Measurements from ENCODE around the gene DGCR6L. TPM values are rescaled to one million over a fixed set of nuclear protein-coding genes. Genes with fewer than 3 reads are reported as not detected.
A peak's percentile ranks its signal among the peaks of the same experiment; 100 is the strongest.
"Not testable (repeated sequence)": the region's sequence is repeated elsewhere in the genome, so short reads cannot be mapped to it uniquely, and the experiment has no call there.

DGCR6L gene
- polyA plus RNA-seq, 4 donors: 47.2 to 80.1 (median 53.8) TPM

DNA sequence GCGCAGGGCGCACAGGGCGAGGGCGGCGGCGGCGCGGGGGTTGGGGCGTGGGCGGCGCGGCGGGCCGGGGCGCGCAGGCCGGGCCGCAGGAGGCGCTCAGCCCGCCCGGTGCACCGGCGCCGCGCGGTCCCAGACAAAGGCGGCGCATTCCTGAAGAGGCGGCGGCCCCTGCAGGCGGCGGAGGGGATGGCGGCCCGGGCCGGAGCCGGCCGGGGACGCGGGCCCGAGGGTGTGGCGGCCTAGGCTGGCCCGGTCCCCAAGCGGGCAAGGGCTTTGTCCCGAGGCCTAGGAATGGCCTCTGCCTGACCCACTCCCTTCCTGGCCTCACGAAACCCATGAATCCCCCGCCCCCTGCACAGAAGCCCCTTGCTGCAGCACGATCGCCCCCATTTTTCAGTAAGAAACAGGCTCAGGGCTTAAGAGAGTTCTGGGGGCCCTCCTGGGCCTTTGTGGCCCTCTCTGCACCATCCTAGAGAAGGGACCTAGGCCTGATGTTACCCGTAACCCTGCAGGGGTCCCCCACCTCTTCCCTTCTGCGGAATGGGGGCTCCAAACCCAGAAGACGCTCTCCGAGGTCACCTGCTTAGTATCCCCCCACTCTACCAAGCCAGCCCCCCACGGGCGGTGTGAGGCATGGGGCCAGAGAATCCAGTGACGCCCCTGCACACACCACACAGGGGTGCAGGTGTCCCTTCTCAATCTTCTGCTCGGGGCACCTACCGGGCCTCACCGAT lies 51.4 kb downstream of the DGCR6L start, which contains the start of gene RTN4R:
TSS of gene RTN4R (minus strand) at position 40 of the 734 bp plus-strand sequence. CDS start 226 bp downstream, outside the sequence.
- no peak for FAIRE-seq
- no peaks in the 10 kb centered on the region for H3K36me3 ChIP-seq (ENCODE audit: control insufficient read depth in 3 of 3, insufficient read depth in 2 of 3, low read depth in 1 of 3, low read length in 3 of 3)
- H3K27ac ChIP-seq (ENCODE audit: low read depth in 1 of 3, low read length in 2 of 3): peak within 1 kb of the TSS in 2 of 3 donors; percentile 32 to 57

DNA sequence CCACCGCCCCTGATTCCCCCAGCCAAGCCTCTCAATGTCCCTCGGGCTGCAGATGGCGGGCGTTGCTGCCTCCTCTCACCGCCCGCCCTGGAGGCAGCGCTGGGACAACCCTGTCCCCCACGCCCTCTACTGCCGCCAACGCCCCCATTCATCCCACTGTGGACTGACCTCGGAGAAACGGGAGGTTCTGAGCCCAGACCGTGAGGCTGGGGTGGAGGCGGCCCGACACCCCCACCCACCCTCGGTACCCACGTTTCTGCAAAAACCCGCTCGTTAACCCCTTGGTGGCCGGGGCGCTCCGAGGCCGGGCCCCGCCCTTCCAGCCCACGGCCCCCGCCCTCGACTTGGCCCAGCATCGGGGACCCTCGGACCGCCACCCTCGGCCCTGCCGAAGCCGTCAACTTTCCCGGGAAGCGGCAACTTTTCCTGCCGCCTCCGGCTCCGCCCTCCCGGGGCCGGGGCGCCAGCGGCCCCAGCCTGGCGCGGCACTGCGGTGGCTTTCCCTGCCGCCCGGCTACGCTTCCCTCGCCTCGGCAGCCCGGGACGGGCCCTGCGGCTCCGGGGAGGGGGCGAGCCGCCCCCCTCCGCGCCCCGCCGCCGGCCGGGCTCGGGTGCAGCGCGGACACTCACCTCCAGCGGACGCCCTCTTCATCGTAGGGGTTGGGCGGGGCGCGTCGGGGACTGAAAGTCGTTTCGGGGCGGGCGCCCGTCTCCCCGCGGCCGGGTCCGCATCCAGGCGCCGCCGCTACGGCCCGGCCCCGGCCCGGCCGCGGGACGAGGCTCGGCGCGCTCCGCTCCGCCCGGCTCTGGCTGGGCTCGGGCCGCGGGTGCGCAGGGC lies 52.2 kb downstream of the DGCR6L start:
- no peaks in the 10 kb centered on the region for H3K36me3 ChIP-seq (ENCODE audit: control insufficient read depth in 3 of 3, insufficient read depth in 2 of 3, low read depth in 1 of 3, low read length in 3 of 3)
- peak overlapping the region; percentile 17 to 71 (median 19) for H3K4me3 ChIP-seq (ENCODE audit: low read depth in 1 of 3, low read length in 3 of 3)
- peaks cover 0 to 14% (median 0%) of the 10 kb centered on the region in 3 donors for H3K4me1 ChIP-seq (ENCODE audit: control insufficient read depth in 3 of 3, insufficient read depth in 2 of 3, low read depth in 1 of 3, low read length in 2 of 3)
- peak overlapping the region in 1 of 3 donors; percentile 57 for H3K27ac ChIP-seq (ENCODE audit: low read depth in 1 of 3, low read length in 2 of 3)
- FAIRE-seq: no peak
- 1 to 2% (median 2%) methylated on average over 60 to 101 of the region's 101 CpGs for WGBS, 3 donors
- H3K9me3 ChIP-seq (ENCODE audit: control insufficient read depth in 2 of 2, insufficient read depth in 1 of 2, low read depth in 1 of 2, low read length in 1 of 2): no peaks in the 10 kb centered on the region
- peaks cover 0 to 6% (median 0%) of the 10 kb centered on the region in 3 donors for H3K27me3 ChIP-seq (ENCODE audit: control insufficient read depth in 3 of 3, insufficient read depth in 3 of 3, low read length in 3 of 3)
- DNase-seq: peak; percentile 27 to 63

More for the DNA sequence above, 51.4 kb downstream of the DGCR6L start, which contains the start of gene RTN4R:
- 17 to 43% (median 30%) methylated on average over 20 to 58 of the region's 58 CpGs for WGBS, 3 donors
- H3K9me3 ChIP-seq (ENCODE audit: control insufficient read depth in 2 of 2, insufficient read depth in 1 of 2, low read depth in 1 of 2, low read length in 1 of 2): no peaks in the 10 kb centered on the region
- peaks cover 0 to 6% (median 0%) of the 10 kb centered on the region in 3 donors for H3K27me3 ChIP-seq (ENCODE audit: control insufficient read depth in 3 of 3, insufficient read depth in 3 of 3, low read length in 3 of 3)
- peak; percentile 59 to 83 for DNase-seq
- H3K4me3 ChIP-seq (ENCODE audit: low read depth in 1 of 3, low read length in 3 of 3): peak within 1 kb of the TSS; percentile 17 to 71 (median 19)
- H3K4me1 ChIP-seq (ENCODE audit: control insufficient read depth in 3 of 3, insufficient read depth in 2 of 3, low read depth in 1 of 3, low read length in 2 of 3): peaks cover 0 to 12% (median 0%) of the 10 kb centered on the region in 3 donors

DNA sequence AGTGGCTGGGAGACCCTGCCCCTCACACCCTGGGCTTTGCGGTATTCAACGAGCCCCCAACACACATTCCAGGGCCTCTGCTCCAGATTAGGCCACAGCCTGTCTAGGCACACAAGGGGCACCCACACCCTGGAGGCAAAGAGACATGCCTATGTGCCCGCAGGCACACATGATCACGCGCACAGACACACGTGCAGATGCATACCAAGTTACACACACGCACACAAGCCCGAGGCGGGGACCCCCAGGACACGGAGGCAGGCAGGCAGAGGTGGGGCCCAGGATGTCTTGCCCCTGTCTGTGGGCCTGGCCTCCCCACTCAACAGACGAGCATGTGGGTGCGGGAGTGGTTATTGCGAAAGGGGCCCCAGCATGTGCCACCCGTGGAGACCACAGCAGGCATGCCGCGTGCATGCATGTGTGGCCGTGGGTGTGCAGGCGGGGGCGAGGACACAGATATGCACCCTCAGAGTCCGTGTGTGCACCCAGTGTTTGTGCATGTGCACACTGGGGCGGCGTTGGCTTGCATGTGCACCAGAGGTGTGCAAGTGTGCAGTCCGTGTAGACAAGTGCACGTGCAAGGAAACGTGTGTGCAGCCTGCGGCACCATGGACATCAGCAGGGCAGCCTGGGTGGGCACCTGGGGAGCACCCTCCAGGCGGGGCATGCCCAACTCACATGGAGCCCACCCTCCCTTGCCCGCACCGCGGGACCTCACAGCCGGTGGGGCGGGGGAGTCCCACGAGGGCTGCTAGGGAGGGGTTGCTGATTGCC lies 53.0 kb downstream of the DGCR6L start:
- DNase-seq; FAIRE-seq; H3K27me3 ChIP-seq (ENCODE audit: control insufficient read depth in 3 of 3, insufficient read depth in 3 of 3, low read length in 3 of 3); H3K27ac ChIP-seq (ENCODE audit: low read depth in 1 of 3, low read length in 2 of 3); H3K9me3 ChIP-seq (ENCODE audit: control insufficient read depth in 2 of 2, insufficient read depth in 1 of 2, low read depth in 1 of 2, low read length in 1 of 2); H3K36me3 ChIP-seq (ENCODE audit: control insufficient read depth in 3 of 3, insufficient read depth in 2 of 3, low read depth in 1 of 3, low read length in 3 of 3): not testable (repeated sequence)
- Histone ChIP-seq H3K4me3 (ENCODE audit: low read depth in 1 of 3, low read length in 3 of 3) (peak overlapping the region in 2 of 3 donors; percentile 17 to 71), H3K4me1 (ENCODE audit: control insufficient read depth in 3 of 3, insufficient read depth in 2 of 3, low read depth in 1 of 3, low read length in 2 of 3) (peaks cover 0 to 17% (median 0%) of the 10 kb centered on the region in 3 donors)
- 41 to 65% (median 49%) methylated on average over 33 of the region's 33 CpGs for WGBS, 3 donors

DNA sequence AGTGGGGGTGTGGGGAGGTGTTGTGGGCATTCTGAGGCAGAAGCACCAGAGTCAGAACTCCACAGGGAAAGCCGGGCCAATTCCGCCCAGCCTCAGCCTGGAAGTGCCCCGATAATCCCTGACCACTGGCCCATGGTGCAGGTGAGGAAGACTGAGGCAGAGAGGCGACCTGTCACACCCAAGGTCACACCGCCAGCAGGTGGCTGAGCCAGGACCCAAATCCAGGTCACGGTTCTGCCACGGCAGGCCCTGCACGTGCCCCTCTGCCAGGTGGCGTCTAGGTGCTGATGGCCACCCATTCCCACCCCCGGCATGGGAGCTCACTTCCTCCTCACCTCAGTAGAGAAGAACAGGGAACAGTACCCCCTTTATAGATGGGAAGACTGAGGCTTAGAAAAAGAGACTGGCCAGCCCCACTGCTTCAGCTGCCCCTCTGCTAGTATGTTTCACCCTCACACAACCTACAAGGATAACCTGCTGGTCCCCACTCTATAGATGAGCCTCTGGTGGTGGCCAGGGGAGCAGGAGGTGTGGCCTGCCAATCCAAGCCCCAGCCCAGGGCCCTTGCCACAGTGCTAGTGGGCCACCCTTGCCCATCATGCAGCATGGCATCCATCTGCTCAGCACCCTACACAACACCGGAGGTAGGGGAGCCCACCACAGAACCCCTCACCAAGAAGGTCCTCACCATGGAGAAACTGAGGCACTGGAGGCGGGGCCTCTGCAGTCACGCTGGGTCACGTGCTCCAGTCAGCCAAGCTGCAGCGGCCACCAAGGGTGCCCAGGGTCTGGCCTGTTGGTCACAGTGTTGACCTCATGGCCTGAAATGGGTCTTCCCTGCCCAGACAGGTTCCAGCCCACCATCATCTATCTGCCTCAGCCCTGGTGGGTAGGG lies 53.8 kb downstream of the DGCR6L start:
- H3K4me1 ChIP-seq (ENCODE audit: control insufficient read depth in 3 of 3, insufficient read depth in 2 of 3, low read depth in 1 of 3, low read length in 2 of 3): peaks cover 0 to 17% (median 0%) of the 10 kb centered on the region in 3 donors
- not testable (repeated sequence) for DNase-seq; FAIRE-seq; H3K27me3 ChIP-seq (ENCODE audit: control insufficient read depth in 3 of 3, insufficient read depth in 3 of 3, low read length in 3 of 3); H3K27ac ChIP-seq (ENCODE audit: low read depth in 1 of 3, low read length in 2 of 3); H3K9me3 ChIP-seq (ENCODE audit: control insufficient read depth in 2 of 2, insufficient read depth in 1 of 2, low read depth in 1 of 2, low read length in 1 of 2); H3K36me3 ChIP-seq (ENCODE audit: control insufficient read depth in 3 of 3, insufficient read depth in 2 of 3, low read depth in 1 of 3, low read length in 3 of 3); H3K4me3 ChIP-seq (ENCODE audit: low read depth in 1 of 3, low read length in 3 of 3)
- WGBS, 3 donors: 84 to 92% (median 88%) methylated on average over 10 to 15 of the region's 15 CpGs

DNA sequence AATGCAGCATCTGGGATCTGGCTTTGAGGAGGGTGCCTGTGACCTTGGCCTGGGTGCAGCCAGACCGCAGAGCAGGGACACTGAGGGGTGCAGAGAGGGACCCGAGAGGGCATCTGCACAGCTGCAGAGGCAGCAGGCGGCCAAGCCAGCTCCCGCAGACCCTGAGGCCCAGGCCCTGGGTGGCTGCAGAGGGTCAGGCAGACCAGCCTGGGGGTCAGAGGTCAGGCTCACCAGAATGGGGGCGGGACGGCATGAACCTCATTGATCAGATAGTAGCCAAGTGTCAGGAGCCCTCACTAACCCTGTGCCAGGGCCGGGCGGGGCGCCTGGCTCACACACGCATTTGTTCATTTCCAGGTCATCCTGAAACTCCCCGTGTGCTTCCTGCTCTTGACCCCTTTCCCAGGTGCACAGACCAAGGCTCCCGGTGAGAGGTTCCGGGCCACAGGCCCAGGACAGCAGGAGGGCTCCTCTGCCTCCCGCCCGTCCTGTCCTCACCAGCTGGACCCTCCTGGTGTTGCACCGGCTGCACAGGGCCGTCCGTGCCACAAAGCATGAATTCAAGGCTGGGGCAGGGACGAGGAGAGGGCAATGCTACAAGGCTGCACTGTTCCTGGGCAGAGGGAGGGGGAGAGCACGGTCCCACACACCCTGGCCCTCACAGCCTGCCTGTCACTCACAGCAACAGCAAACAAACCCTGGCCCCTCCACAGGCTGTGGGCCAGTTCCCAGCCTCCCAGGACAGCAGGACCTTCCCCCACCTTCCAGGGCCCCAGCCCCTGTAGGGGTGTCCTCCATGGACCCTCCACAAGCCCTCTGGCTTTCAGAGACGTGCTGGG lies 55.0 kb downstream of the DGCR6L start:
- no peak for DNase-seq

More for the DNA sequence above, 55.0 kb downstream of the DGCR6L start:
- Histone ChIP-seq H3K4me3 (ENCODE audit: low read depth in 1 of 3, low read length in 3 of 3) (no peak overlapping the region), H3K27ac (ENCODE audit: low read depth in 1 of 3, low read length in 2 of 3) (no peak overlapping the region), H3K27me3 (ENCODE audit: control insufficient read depth in 3 of 3, insufficient read depth in 3 of 3, low read length in 3 of 3) (peaks cover 0 to 6% (median 0%) of the 10 kb centered on the region in 3 donors), H3K9me3 (ENCODE audit: control insufficient read depth in 2 of 2, insufficient read depth in 1 of 2, low read depth in 1 of 2, low read length in 1 of 2) (no peaks in the 10 kb centered on the region), H3K4me1 (ENCODE audit: control insufficient read depth in 3 of 3, insufficient read depth in 2 of 3, low read depth in 1 of 3, low read length in 2 of 3) (peaks cover 0 to 17% (median 0%) of the 10 kb centered on the region in 3 donors), H3K36me3 (ENCODE audit: control insufficient read depth in 3 of 3, insufficient read depth in 2 of 3, low read depth in 1 of 3, low read length in 3 of 3) (peaks cover 0 to 3% (median 0%) of the 10 kb centered on the region in 3 donors)
- FAIRE-seq: no peak
- WGBS, 3 donors: 63 to 76% (median 65%) methylated on average over 14 to 21 of the region's 21 CpGs
